Tibial artery (tissue), 4 donors: ENCODE measurements around the gene ZNF132.

Experiments used
- DNase-seq, 2 donors: peaks; one replicate each; pipeline ENCODE4 v3.0.0-alpha.2; 2019
- H3K27ac ChIP-seq, 2 donors: fragments of 200-600 bp; sonication (generic) in 1 of 2; 1 replicate in 1 of 2; 2 replicates in 1 of 2; pipeline ENCODE4 v1.5.1; 2018 to 2019; ENCODE audit warnings: mild to moderate bottlenecking in 1 of 2
- H3K27me3 ChIP-seq, 2 donors: fragments of 200-600 bp; sonication (generic) in 1 of 2; one replicate each; pipeline versions ENCODE4 v1.5.1 to v1.6.0; 2016 to 2019
- H3K36me3 ChIP-seq, 3 donors: fragments of 200-600 bp; sonication (generic) in 2 of 3; one replicate each; pipeline ENCODE4 v1.5.1; 2016 to 2019; ENCODE audit warnings: mild to moderate bottlenecking in 2 of 3
- H3K4me1 ChIP-seq, 4 donors: fragments of 200-600 bp; sonication (generic) in 2 of 4; 1 replicate in 3 of 4; 2 replicates in 1 of 4; pipeline ENCODE4 v1.5.1; 2016 to 2019
- H3K4me3 ChIP-seq, 2 donors: fragments of 200-600 bp; sonication (generic) in 1 of 2; 1 replicate in 1 of 2; 2 replicates in 1 of 2; pipeline ENCODE4 v1.5.1; 2018 to 2019; ENCODE audit warnings: mild to moderate bottlenecking in 2 of 2
- H3K9me3 ChIP-seq, 3 donors: fragments of 200-600 bp; sonication (generic) in 1 of 3; one replicate each; pipeline ENCODE4 v1.5.1; 2016 to 2019
- CTCF ChIP-seq, 2 experiments: fragments of 200-600 bp in 1 of 2; fragments of 450-650 bp in 1 of 2; IDR thresholded peaks; one replicate each; pipeline ENCODE4 v1.5.1; 2017 to 2019; ENCODE audit warnings: antibody characterized with exemption in 2 of 2, mild to moderate bottlenecking in 1 of 2, moderate library complexity in 1 of 2
- intact Hi-C: fragments of 100-400 bp; cut with DNase I; formaldehyde crosslinking; loops from one replicate; pipeline ENCODE4 v1.15.0; 2023; ENCODE audit warnings: low total_unique reads

Gene ZNF132

DNA sequence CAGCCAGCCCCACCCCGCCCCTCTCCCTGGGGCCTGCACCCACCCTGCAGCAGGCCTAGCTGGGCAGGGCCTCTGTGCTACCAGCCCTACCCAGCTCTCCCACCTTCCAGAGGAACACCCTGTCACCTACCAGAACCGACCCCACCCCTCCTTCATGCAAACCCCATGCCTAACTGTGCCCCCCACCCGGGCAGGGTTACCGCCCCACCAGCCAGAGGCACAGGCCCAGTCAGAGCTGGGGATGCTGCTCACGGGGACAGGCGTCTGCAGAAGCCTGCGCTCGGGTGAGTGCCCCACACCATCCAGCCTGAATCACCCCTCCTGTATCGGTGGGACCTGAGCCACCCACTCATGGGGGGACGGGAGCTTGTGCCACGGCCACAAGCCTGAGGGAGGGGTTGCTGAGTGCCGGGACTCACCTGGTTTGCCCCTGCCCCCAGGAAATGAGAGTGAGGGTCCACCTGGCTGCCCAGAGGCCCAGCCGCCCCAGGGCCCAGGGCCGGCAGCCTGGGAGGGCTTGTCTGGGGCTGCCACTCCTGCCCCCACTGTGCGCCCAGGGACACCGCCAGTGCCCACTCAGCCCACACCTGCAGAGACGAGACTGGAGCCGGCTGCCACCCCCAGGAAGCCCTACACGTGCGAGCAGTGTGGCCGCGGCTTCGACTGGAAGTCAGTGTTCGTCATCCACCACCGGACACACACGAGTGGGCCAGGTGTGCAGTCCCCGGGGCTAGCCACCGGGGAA is 40.0 kb upstream of the ZNF132 start:
- TF ChIP-seq CTCF (IDR thresholded peaks at IDR 0.05) = no peak
- DNase-seq = no peak

GRCh38 chr19:58479303-58479702 is 39.4 kb upstream of the ZNF132 start:
- Histone ChIP-seq H3K27ac (no peak overlapping the region), H3K9me3 (no peaks in the 10 kb centered on the region), H3K36me3 (peaks cover 0 to 42% (median 27%) of the 10 kb centered on the region in 3 donors), H3K4me1 (peaks cover 0 to 34% (median 25%) of the 10 kb centered on the region in 4 donors), H3K27me3 (no peaks in the 10 kb centered on the region), H3K4me3 (no peak overlapping the region)
- intact Hi-C loops = loop anchor here (5.0 kb wide), 1 partner anchor 38 kb away; the partner anchor contains the start of gene ZBTB45
- no peak for TF ChIP-seq CTCF (IDR thresholded peaks at IDR 0.05)
- no peak for DNase-seq

More for the DNA sequence above, 40.0 kb upstream of the ZNF132 start:
- intact Hi-C loops = loop anchor here (5.0 kb wide), 1 partner anchor 37 kb away; the partner anchor contains the start of gene ZBTB45
- H3K4me1 ChIP-seq = peaks cover 0 to 33% (median 23%) of the 10 kb centered on the region in 4 donors
- no peak overlapping the region for H3K27ac ChIP-seq
- peaks cover 0 to 42% (median 27%) of the 10 kb centered on the region in 3 donors for H3K36me3 ChIP-seq
- no peaks in the 10 kb centered on the region for H3K27me3 ChIP-seq
- no peak overlapping the region for H3K4me3 ChIP-seq
- no peaks in the 10 kb centered on the region for H3K9me3 ChIP-seq

DNA sequence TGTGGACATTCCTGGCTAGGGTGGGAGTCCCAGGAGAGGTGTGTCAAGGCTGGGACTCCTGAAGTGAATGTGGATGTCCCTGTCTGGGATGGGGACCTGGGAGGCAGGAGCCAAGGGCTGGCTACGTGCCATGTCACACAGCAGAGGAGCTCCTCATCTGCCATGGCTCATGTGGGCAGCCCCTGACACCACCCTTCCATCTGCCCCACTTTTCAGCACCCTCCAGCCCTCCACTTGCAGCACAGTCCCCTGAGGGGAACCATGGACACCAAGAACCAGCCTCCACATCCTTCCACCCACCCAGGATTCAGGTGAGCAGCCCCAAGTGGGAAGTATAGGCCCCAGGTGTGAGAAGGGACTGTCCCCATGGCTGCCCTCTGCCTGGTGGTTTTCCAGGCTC is 37.9 kb upstream of the ZNF132 start:
- peaks cover 0 to 24% (median 18%) of the 10 kb centered on the region in 4 donors for H3K4me1 ChIP-seq
- DNase-seq = no peak
- peaks cover 0 to 52% (median 28%) of the 10 kb centered on the region in 3 donors for H3K36me3 ChIP-seq

GRCh38 chr19:58477130-58477529 is 37.2 kb upstream of the ZNF132 start:
- TF ChIP-seq CTCF (IDR thresholded peaks at IDR 0.05) = no peak
- Histone ChIP-seq H3K4me1 (peaks cover 0 to 24% (median 17%) of the 10 kb centered on the region in 4 donors), H3K27me3 (no peaks in the 10 kb centered on the region), H3K4me3 (peak overlapping the region in 1 of 2 donors; percentile 67), H3K27ac (peak overlapping the region; percentile 87 to 92), H3K9me3 (no peaks in the 10 kb centered on the region), H3K36me3 (peaks cover 3 to 60% (median 34%) of the 10 kb centered on the region in 3 donors)
- DNase-seq = no peak
- intact Hi-C loops = loop anchor here (5.0 kb wide), 1 partner anchor 40 kb away; the partner anchor contains the start of gene ZBTB45

More for the DNA sequence above, 37.9 kb upstream of the ZNF132 start:
- Histone ChIP-seq H3K9me3 (no peaks in the 10 kb centered on the region), H3K27ac (peak overlapping the region; percentile 87 to 92), H3K4me3 (no peak overlapping the region), H3K27me3 (no peaks in the 10 kb centered on the region)
- intact Hi-C loops = loop anchor here (5.0 kb wide), 1 partner anchor 39 kb away; the partner anchor contains the start of gene ZBTB45
- TF ChIP-seq CTCF (IDR thresholded peaks at IDR 0.05) = no peak

DNA sequence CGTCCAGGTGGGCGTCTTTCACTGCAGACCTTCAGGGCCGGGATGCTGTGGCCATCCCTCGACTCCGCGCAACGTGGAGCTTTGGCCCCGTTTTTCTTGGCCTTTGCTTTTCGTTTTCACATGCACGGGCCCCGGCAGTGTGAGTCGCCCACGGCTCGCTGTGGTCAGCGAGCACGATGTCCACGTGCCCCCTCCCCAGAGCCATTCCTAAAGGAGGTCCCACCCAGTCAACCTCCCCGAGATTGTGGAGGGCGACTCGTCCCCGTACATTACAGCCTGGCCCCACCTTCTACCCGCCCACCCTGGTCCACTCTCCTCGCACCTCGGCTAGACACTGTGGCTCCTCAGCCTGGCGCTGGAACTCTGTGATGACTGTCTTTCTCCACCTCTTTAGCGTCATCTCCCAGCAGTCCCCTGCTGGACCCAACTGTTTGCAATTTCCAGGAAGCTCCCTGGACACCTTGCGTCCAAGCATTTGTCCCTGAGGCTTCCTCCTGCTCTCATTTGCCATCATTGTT is 36.6 kb upstream of the ZNF132 start:
- Histone ChIP-seq H3K36me3 (peaks cover 9 to 64% (median 35%) of the 10 kb centered on the region in 3 donors), H3K4me3 (peak overlapping the region; percentile 59 to 67), H3K27ac (peak overlapping the region; percentile 87 to 92), H3K27me3 (no peaks in the 10 kb centered on the region), H3K4me1 (peaks cover 0 to 24% (median 17%) of the 10 kb centered on the region in 4 donors), H3K9me3 (no peaks in the 10 kb centered on the region)
- TF ChIP-seq CTCF (IDR thresholded peaks at IDR 0.05) = no peak
- no peak for DNase-seq
- intact Hi-C loops = loop anchor here (5.0 kb wide), 1 partner anchor 41 kb away; the partner anchor contains the start of gene ZBTB45
